LoVo (cell line): ENCODE results near the gene STK32A.
"Not testable (repeated sequence)": the region's sequence is repeated elsewhere in the genome, so short reads cannot be mapped to it uniquely, and the experiment has no call there.

Source experiments
- DNase-seq: peaks from one replicate; pipeline ENCODE4 v3.0.0-alpha.2; 2016; ENCODE audit warnings: low spot score

The STK32A gene

GRCh38 chr5:147234825-147235635 lies at the start of gene STK32A:
Gene STK32A (plus strand): TSS chr5:147235026. CDS start chr5:147239635, 4,609 bp downstream.
- DNase-seq: peak; percentile 25

DNA sequence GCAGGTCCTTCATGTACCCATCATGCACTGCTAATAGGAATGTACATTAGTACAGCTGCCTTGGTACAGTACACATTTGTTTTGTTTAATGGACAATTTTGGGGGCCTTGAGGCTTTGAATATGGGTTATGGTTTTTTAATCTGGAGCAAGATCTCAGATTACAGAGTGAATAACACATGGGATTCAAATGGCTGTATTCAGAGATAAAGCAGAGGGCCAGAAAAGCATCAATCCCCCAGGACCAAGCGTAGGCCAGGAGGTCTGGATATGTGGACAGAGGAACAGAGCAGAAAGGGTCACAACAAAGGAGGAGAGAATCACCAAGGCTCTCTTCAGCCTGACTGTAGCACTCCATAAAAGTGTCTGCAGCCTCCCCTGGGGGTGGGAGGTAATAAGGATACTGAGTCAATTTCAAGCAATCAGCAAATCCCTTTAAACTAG lies 47.7 kb upstream of the STK32A start:
- no peak for DNase-seq

DNA sequence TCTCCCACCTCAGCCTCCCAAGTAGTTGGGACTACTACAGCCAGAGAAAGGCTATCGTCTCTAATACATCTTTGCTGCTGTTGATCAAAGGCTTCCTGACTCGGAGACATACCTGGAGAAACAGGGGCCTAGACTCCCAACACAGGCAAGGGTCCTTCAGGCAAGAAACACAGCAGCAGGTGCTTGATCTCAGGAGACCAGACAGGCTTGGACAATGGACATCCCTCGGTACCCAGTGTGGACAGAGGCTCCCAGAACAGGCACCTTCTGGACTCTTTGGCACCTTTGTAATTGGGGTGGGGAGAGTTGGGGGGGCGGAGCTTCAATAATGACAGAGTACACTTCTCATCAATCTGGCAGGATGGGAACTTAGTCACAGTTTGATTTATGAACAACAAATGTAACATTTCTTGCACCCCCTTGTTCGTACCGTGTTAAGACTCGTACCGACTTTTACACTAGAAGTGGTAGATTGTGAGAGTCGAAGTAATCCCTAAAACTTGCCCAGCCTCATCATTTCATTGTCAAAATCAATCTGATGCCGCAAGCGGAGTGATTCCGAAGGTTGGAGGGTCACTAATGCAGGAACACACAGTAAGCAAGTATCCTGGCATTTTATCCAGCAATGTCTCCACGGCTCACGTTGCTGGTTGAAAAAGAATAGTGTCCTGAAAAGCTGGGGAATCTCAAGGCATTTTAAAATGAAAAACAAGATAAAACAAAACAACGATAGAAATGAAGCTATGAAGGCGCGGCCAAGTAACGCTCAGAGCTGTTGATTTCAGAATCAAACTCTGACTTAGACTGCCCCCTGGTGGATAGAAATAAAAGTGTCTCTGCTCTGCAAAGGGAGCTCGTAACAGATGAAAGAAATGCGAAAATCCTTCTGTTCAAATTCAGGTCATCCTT lies 46.4 kb upstream of the STK32A start:
- DNase-seq: peak; percentile 83

- no peak for DNase-seq
Measured at GRCh38 chr5:147189109-147189424, 45.8 kb upstream of the STK32A start.

DNA sequence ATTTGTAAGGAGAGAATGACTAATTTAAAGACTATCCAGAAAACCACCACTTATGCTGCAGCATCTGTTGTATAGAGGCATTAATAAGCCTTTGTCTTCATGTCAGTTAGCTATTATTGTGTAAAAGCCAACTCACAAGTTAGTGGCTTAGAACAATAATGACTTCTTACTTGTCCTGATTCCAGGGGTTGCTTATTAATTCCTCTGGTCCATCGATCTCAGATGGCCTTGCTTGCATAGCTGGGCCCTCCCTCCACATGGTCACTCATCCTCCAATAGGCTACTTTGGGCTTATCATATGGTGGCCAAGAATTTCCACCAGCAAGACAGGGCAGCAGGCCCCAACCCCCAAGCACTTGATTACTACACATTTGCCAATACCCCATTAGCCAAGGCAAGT lies 44.5 kb upstream of the STK32A start:
- DNase-seq: no peak

DNA sequence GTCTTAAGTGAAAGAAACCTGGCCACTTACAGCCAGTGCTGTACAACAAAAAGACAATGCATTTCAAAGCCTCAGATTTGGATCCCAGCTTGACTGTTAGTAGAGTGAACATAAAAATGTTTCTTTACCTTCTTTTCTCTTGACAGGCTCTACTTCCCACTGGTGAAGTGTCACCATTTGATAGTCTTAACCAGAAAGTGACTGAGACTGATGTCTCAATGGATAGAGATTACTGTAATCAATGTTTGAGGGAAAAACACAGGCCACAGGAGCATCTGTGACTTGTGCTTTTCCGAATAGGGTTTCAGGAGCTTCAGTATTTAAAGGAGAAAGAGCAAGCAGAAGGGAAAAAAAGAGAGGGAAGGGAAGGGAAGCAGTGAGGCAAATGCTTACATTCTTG lies 41.7 kb upstream of the STK32A start:
- no peak for DNase-seq

GRCh38 chr5:147200004-147200403 lies 34.8 kb upstream of the STK32A start:
- no peak for DNase-seq

DNA sequence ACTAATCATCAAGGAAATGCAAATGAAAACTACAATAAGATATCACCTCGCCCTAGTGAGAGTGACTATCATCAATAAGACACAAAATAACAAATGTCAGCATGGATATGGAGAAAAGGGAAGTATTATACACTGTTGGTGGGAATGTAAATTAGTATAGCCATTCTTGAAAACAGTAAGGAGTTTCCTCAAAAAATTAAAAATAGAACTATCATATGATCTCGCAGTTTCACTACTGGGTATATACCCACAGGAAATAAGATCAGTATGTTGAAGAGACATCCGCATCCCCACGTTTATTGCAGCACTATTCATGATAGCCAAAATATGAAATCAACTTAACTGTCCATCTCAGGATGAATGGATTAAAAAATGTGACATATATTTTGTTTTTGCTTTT lies 31.6 kb upstream of the STK32A start:
- no peak for DNase-seq

DNA sequence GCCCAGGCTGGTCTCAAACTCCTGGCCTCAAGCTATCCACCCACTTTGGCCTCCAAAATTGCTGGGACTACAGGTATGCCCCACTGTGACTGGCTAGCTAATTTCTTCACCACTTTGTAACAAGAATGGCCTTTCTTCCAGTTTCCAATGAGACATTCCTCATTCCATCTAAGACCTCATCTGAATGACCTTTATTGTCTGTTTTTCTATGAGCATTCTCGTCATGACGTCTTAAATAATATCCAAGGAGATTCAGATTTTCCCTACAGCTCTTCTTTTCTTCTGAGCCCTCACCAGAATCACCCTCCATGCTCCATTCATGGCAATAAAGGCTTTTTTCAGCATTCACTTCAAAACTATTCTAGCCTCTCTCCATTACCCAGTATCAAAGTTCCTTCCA lies 30.2 kb upstream of the STK32A start:
- DNase-seq: no peak

GRCh38 chr5:147208134-147208533 lies 26.7 kb upstream of the STK32A start:
- no peak for DNase-seq

DNA sequence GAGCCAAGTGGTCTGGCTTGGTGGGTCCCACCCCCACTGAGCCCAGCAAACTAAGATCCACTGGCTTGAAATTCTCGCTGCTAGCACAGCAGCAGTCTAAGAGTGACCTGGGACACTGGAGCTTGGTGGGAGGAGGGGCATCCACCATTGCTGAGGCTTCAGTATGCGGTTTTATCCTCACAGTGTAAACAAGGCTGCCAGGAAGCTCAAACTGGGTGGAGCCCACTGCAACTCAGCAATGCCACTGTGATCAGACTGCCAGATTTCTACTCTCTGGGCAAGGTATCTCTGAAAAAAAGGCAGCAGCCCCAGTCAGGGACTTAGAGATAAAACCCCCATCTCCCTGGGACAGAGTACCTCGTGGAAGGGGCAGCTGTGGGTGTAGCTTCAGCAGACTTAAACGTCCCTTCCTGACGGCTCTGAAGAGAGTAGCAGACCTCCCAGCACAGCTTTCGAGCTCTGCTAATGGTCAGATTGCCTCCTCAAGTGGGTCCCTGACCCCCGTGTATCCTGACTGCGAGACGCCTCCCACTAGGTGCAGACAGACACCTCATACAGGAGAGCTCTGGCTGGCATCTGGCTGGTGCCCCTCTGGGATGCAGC lies 18.2 kb upstream of the STK32A start:
- DNase-seq: no peak

- DNase-seq: no peak
Measured at GRCh38 chr5:147223343-147223742, 11.5 kb upstream of the STK32A start.

GRCh38 chr5:147223948-147224791 lies 10.7 kb upstream of the STK32A start:
- DNase-seq: peak; percentile 18

DNA sequence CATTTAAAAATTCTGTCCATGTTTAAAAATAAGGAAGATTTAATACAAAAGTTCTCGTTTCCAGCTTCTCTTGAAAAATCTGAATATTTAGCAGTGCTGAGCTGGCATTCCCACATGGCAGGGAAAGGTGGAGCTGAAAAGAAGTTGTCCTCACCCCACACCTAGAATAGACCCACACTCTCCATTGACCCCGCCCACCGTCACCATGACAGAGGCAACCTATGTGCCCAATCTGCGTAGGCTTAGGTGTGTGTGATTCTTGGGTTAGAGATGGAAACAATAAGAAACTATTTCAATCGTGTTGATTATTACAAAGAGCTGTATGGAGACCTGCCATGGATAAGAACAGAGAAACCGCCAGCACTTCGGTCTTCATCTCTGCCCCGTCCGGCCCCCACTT lies 8.9 kb upstream of the STK32A start:
- DNase-seq: no peak

DNA sequence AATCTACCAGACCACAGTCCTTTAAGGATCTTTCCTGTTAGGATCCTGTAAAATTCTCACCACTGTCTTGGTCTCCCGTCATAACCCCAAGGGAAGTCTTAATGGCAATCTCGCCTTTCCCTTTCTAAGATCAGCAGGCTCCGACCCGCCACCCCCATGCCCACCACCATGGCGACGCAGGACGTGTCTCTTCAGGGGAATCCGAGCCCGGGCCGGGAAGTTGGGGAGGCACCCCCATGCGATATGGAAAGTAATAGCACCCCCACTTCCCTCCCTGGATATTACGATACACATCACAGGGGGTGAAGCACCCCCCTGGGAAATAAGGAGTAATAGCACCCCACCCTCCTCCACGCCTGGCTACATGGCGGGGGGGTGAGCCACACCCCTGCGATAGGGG lies 8.3 kb upstream of the STK32A start:
- DNase-seq: no peak

- DNase-seq: no peak
Measured at GRCh38 chr5:147234239-147234824, 494 bp upstream of the STK32A start.

DNA sequence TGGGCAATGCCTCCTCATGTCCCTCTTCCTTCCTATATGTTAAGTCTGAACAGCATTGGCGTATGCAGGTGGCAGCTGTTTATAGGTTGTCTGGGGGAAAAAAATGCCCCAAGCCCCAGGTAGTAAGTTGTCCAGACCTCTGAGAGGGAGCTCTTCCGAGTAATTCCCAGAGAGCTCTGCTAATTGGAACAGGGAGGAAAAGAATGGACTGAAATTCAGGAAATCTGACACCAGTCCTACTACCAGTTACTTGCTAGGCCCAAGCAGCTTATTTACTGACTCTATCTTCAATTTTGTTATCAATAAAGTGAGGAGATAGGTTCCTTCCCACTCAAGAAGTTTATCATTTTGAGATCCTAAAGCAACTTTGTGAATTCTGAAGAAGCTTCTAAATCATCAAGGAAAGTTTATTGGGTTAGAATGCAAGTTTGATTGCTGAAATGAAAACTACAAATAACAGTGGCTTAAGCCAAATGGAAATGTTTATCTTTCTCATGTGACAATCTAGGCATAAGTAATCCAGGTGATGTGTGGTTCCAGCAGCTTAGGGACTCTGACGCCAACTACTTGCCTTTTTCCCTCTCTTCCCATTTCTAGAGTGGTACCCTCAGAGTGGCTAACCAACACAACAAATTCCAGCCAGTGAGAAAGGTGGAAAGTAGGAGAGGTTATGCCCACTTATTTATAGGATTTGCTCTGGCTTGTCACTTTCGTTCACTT lies 5.6 kb downstream of the STK32A start:
- no peak for DNase-seq

GRCh38 chr5:147243238-147243637 lies 8.4 kb downstream of the STK32A start:
- DNase-seq: not testable (repeated sequence)

DNA sequence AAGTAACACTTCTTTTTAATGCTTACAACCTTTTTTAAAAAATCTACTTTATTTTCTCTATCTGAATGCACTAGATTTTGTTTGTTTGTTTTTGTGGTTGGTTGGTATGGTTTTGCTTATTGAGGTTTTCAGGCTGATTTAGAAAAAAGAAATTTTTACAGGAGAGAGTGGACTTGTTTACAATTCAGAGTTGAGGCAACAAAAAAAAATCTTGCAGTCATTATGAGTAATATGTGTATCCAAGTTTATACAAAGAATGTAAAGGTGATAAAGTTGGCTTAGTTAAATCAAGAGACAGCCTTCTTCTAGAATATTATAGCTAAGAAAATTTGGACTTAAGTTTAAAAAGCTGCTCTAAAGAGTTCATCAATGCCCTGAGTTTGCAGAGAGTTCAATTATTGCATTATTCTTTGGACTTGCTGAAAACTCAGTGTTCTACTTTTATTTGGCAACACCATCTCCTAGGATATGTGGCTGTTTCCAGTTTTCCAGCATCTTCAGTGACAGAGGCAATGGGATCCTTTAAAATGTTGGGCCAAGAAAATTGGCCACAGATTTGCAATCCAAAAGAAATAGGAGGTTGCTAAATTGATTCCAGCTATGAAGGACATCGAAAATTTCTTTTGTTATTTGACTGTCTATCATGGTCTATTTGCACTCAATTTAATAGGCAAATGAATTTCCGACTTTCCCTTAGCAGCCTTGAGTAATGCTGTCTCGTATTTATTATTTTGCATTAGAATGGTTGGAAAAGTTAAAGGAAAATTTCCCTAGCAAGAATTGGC lies 10.7 kb downstream of the STK32A start:
- no peak for DNase-seq

DNA sequence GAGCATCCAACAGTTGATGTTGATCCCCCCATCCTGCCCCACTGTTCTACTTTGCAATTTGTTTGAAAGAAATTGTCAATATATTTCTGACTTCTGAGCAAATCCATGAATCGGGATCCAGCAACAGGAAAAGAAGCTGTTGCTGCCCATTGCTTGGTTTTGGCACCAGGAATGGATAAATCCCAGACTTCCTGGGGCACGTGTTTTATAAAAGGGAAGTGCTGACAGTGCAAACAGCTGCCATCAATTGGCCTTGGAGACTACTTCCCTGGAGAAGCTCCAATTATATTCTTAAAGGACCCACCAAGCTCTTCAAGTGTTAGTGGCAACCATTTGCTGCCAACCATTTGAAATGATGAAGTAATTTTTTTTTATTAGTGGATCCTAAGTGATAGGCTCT lies 13.7 kb downstream of the STK32A start:
- DNase-seq: no peak
